ENCODE results near the gene RPL9. TPM values are rescaled to one million over a fixed set of nuclear protein-coding genes. Genes with fewer than 3 reads are reported as not detected.
"Not testable (repeated sequence)": the region's sequence is repeated elsewhere in the genome, so short reads cannot be mapped to it uniquely, and the experiment has no call there.

The RPL9 gene
- total RNA-seq, 1 donor from 2014 or later, result 1,277 TPM

GRCh38 chr4:39429476-39430334 lies 29.0 kb downstream of the RPL9 start:
- Histone ChIP-seq H3K9me3 (no peaks in the 10 kb centered on the region), H3K27ac (no peak overlapping the region), H3K4me3 (no peak overlapping the region), H3K27me3 (ENCODE audit: low read depth) (no peaks in the 10 kb centered on the region), H3K4me1 (no peaks in the 10 kb centered on the region), H3K36me3 (no peaks in the 10 kb centered on the region)
- intact Hi-C loops (cut with DNase I), result no loop called here
- no peak for TF ChIP-seq CTCF (IDR thresholded peaks at IDR 0.05)
- DNase-seq (no peak), ATAC-seq (no peak)

- H3K27me3 ChIP-seq (ENCODE audit: low read depth), result no peaks in the 10 kb centered on the region
- no peak for TF ChIP-seq CTCF (IDR thresholded peaks at IDR 0.05)
- H3K4me1 ChIP-seq, result no peaks in the 10 kb centered on the region
- no peaks in the 10 kb centered on the region for H3K36me3 ChIP-seq
- no peaks in the 10 kb centered on the region for H3K9me3 ChIP-seq
- H3K4me3 ChIP-seq, result no peak overlapping the region
- peak in 1 of 2 donors; percentile 70 for ATAC-seq
- no peak overlapping the region for H3K27ac ChIP-seq
- intact Hi-C loops (cut with DNase I), result no loop called here
- DNase-seq, result no peak
Observed at GRCh38 chr4:39427520-39428114, 31.1 kb downstream of the RPL9 start.

GRCh38 chr4:39426728-39427127 lies 32.0 kb downstream of the RPL9 start:
- DNase-seq (no peak), ATAC-seq (no peak)
- Histone ChIP-seq H3K4me1 (no peaks in the 10 kb centered on the region), H3K9me3 (no peaks in the 10 kb centered on the region), H3K27me3 (ENCODE audit: low read depth) (no peaks in the 10 kb centered on the region), H3K27ac (no peak overlapping the region), H3K36me3 (no peaks in the 10 kb centered on the region), H3K4me3 (no peak overlapping the region)
- no peak for TF ChIP-seq CTCF (IDR thresholded peaks at IDR 0.05)
- intact Hi-C loops (cut with DNase I), result no loop called here

- H3K9me3 ChIP-seq; intact Hi-C loops (cut with DNase I); H3K4me3 ChIP-seq; DNase-seq; H3K36me3 ChIP-seq; H3K27me3 ChIP-seq (ENCODE audit: low read depth); H3K27ac ChIP-seq; H3K4me1 ChIP-seq; ATAC-seq: not testable (repeated sequence)
Observed at GRCh38 chr4:39425297-39425696, 33.4 kb downstream of the RPL9 start.

- intact Hi-C loops (cut with DNase I), result no loop called here
- no peak for ATAC-seq
Observed at GRCh38 chr4:39422247-39422646, 36.5 kb downstream of the RPL9 start.

More at GRCh38 chr4:39422247-39422646, 36.5 kb downstream of the RPL9 start:
- H3K4me3 ChIP-seq, result no peak overlapping the region
- no peaks in the 10 kb centered on the region for H3K36me3 ChIP-seq
- no peaks in the 10 kb centered on the region for H3K4me1 ChIP-seq
- H3K27me3 ChIP-seq (ENCODE audit: low read depth), result no peaks in the 10 kb centered on the region
- H3K9me3 ChIP-seq, result no peaks in the 10 kb centered on the region
- DNase-seq, result no peak
- TF ChIP-seq CTCF (IDR thresholded peaks at IDR 0.05), result no peak
- H3K27ac ChIP-seq, result no peak overlapping the region

All from lower lobe of right lung (tissue), 2 donors.